HepG2 (cell line): Measurements from ENCODE around the gene CALML6. TPM values are rescaled to one million over a fixed set of nuclear protein-coding genes. Genes with fewer than 3 reads are reported as not detected.

Experiments
- CBX5 ChIP-seq: sonication (generic); formaldehyde crosslinking; IDR thresholded peaks from 2 replicates; pipeline ENCODE4 v1.4.0; 2020; ENCODE audit warnings: missing genetic modification reagents, borderline replicate concordance
- CEBPG ChIP-seq: IDR thresholded peaks from 2 replicates; pipeline ENCODE4 v1.6.1; 2016
- CENPT ChIP-seq: sonication (generic); formaldehyde crosslinking; IDR thresholded peaks from 2 replicates; pipeline ENCODE4 v1.8.0; 2022; ENCODE audit warnings: low read depth, mild to moderate bottlenecking, moderate library complexity, missing genetic modification reagents
- HNRNPK ChIP-seq: fragments of 200-400 bp; formaldehyde crosslinking; IDR thresholded peaks from 2 replicates; pipeline ENCODE4 v1.6.1; 2018; ENCODE audit warnings: low read length, low read depth, moderate library complexity, mild to moderate bottlenecking; ENCODE audit not compliant: poor library complexity, severe bottlenecking
- IRX3 ChIP-seq: sonication (generic); formaldehyde crosslinking; IDR thresholded peaks from 2 replicates; pipeline ENCODE4 v1.8.1; 2023; ENCODE audit warnings: mild to moderate bottlenecking, low read depth, missing genetic modification reagents, borderline replicate concordance
- KLF16 ChIP-seq, 2 experiments: sonication (generic) in 1 of 2; formaldehyde crosslinking in 1 of 2; IDR thresholded peaks; 2 replicates each; pipeline versions ENCODE4 v1.6.1 to v1.8.0; 2016 to 2023; ENCODE audit warnings: missing genetic modification reagents in 2 of 2, missing compliant biosample characterization in 1 of 2
- KLF6 ChIP-seq: IDR thresholded peaks from 2 replicates; pipeline ENCODE4 v1.8.0; 2016; ENCODE audit warnings: missing biosample characterization, missing genetic modification reagents
- MAFG ChIP-seq: sonication (generic); formaldehyde crosslinking; IDR thresholded peaks from 2 replicates; pipeline ENCODE4 v1.5.1; 2020; ENCODE audit warnings: mild to moderate bottlenecking, missing genetic modification reagents
- MED13 ChIP-seq: sonication (generic); formaldehyde crosslinking; IDR thresholded peaks from 2 replicates; pipeline ENCODE4 v1.5.0; 2020; ENCODE audit warnings: missing genetic modification reagents
- MIER2 ChIP-seq: IDR thresholded peaks from 2 replicates; pipeline ENCODE4 v1.6.1; 2016; ENCODE audit warnings: missing biosample characterization, missing genetic modification reagents
- MIER3 ChIP-seq: IDR thresholded peaks from 2 replicates; pipeline ENCODE4 v1.6.1; 2016; ENCODE audit warnings: missing compliant biosample characterization, borderline replicate concordance
- NR2C2 ChIP-seq: sonication (generic); formaldehyde crosslinking; IDR thresholded peaks from 2 replicates; pipeline ENCODE4 v1.4.0; 2020; ENCODE audit warnings: missing genetic modification reagents, mild to moderate bottlenecking, moderate library complexity, borderline replicate concordance
- ONECUT2 ChIP-seq: sonication (generic); formaldehyde crosslinking; IDR thresholded peaks from 2 replicates; pipeline ENCODE4 v1.4.0; 2020; ENCODE audit warnings: missing genetic modification reagents
- RXRA ChIP-seq: sonication (generic); formaldehyde crosslinking; IDR thresholded peaks from 2 replicates; pipeline ENCODE4 v1.5.1; 2020; ENCODE audit warnings: missing genetic modification reagents
- SMARCC2 ChIP-seq: fragments of 450-650 bp; IDR thresholded peaks from 2 replicates; pipeline ENCODE4 v1.6.1; 2017; ENCODE audit warnings: antibody characterized with exemption, mild to moderate bottlenecking
- U2AF1 ChIP-seq: fragments of 200-400 bp; formaldehyde crosslinking; optimal IDR thresholded peaks from 2 replicates; pipeline ENCODE3; 2017; ENCODE audit warnings: mild to moderate bottlenecking, low read depth, low read length
- ZKSCAN5 ChIP-seq: sonication (generic); formaldehyde crosslinking; IDR thresholded peaks from 2 replicates; pipeline ENCODE4 v1.5.1; 2020; ENCODE audit warnings: mild to moderate bottlenecking, missing genetic modification reagents
- ZMYM3 ChIP-seq: sonication (generic); formaldehyde crosslinking; IDR thresholded peaks from 2 replicates; pipeline ENCODE4 v1.5.1; 2020; ENCODE audit warnings: mild to moderate bottlenecking, missing genetic modification reagents
- ZNF576 ChIP-seq: sonication (generic); formaldehyde crosslinking; IDR thresholded peaks from 2 replicates; pipeline ENCODE4 v1.4.0; 2020; ENCODE audit warnings: mild to moderate bottlenecking, missing genetic modification reagents
- ZNF713 ChIP-seq: sonication (generic); formaldehyde crosslinking; IDR thresholded peaks from 2 replicates; pipeline ENCODE4 v1.4.0; 2020; ENCODE audit warnings: mild to moderate bottlenecking, missing genetic modification reagents
- ZXDC ChIP-seq: sonication (generic); formaldehyde crosslinking; IDR thresholded peaks from 2 replicates; pipeline ENCODE4 v1.5.0; 2020; ENCODE audit warnings: mild to moderate bottlenecking, missing genetic modification reagents
- polyA plus RNA-seq, 8 experiments: library from polyadenylated mRNA; depleted of rRNA in 3 of 8; stranded (reverse) in 7 of 8; unstranded in 1 of 8; fragments of >200 nt; fragmentation: Illumina TruSeq in 4 of 8; extraction: Trizol in 4 of 8; gene quantifications; 2 replicates each; pipeline versions ENCODE4 v1.2.1 to v1.2.3, GENCODE V29; 2011 to 2016; ENCODE audit warnings: low read depth in 4 of 8, missing spikeins in 1 of 8, mixed read lengths in 1 of 8; ENCODE audit not compliant: insufficient read depth in 1 of 8
- total RNA-seq, 5 experiments: library from RNA; depleted of rRNA; stranded (reverse); fragments of >200 nt; fragmentation: Illumina TruSeq; extraction: Trizol; gene quantifications; 2 replicates each; pipeline ENCODE4 v1.2.3, GENCODE V29; 2016; ENCODE audit warnings: low read depth in 1 of 5
- TF ChIP-seq, protein P1 (sequence below): sonication (generic); formaldehyde crosslinking; IDR thresholded peaks from 2 replicates; pipeline ENCODE4 v1.4.0; 2020; ENCODE audit warnings: missing genetic modification reagents, borderline replicate concordance
- TF ChIP-seq, protein P2 (sequence below): sonication (generic); formaldehyde crosslinking; IDR thresholded peaks from 2 replicates; pipeline ENCODE4 v1.5.1; 2020; ENCODE audit warnings: missing genetic modification reagents, mild to moderate bottlenecking, borderline replicate concordance

The CALML6 gene
- total and polyA plus RNA-seq, 2 of the 13 experiments (the other 11 are each of a cell fraction or from before 2014, with no cell fraction given) = 0.11 to 0.12 TPM

DNA sequence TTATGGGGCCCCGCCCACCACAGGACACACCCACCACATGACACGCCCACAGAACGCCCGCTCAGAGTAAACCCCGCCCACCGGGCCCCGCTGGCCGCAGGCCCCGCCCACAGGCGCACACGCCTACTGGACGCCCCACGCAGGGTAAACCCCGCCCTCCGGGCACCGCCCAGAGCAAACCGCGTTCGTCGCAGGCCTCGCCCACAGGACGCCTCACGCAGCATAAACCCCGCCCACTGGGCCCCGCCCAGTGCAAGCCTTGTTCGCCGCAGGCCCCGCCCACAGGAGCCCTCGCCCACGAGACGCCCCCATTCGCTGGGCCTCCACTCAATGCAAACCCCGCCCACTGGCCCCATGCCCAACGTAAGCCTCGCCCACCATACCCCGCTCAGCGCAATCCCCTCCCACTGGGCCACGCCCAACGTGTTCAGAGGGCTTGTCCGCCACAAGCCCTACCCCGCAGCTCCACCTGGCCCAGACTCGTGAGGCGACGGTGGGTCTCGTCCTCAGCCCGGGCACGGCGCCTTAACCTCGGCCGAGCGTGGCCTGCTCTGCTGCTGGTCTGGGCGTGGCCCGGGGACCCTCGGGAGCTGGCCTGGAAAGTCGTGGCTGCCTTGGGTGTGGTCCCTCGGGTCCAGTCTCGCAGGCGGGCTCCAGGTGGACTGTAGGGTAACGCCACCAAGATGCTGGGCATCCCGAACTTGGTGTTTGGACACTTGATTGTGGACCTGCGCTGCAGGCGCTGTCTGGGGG lies 4.4 kb downstream of the CALML6 start (continued):
- TF ChIP-seq ZNF576 (CRISPR knock-in tag) (peak; percentile 90; the same call in 1 of the 2 replicates), ZNF713 (CRISPR knock-in tag) (no peak), RXRA (peak; percentile 58; the same call in 1 of the 2 replicates), MAFG (CRISPR knock-in tag) (no peak), CENPT (CRISPR knock-in tag) (no peak), ZKSCAN5 (CRISPR knock-in tag) (no peak), ONECUT2 (CRISPR knock-in tag) (no peak), IRX3 (CRISPR knock-in tag) (no peak), MIER3 (peak; percentile 35; the same call in 1 of the 2 replicates), CEBPG (peak; percentile 59; the same call in 1 of the 2 replicates), KLF6 (no peak; the same call in 1 of the 2 replicates), KLF16 (CRISPR knock-in tag; IDR thresholded peaks at IDR 0.05) (0 out of 4 replicates have a peak, but pooled peaks have one; percentile 31 to 60), SMARCC2 (no peak), NR2C2 (CRISPR knock-in tag) (no peak), MED13 (CRISPR knock-in tag) (0 out of 2 replicates have a peak, but pooled peaks have one; percentile 36), HNRNPK (peak; percentile 73), CBX5 (CRISPR knock-in tag) (0 out of 2 replicates have a peak, but pooled peaks have one; percentile 36), ZXDC (CRISPR knock-in tag) (no peak; the same call in 1 of the 2 replicates), U2AF1 (no peak), ZMYM3 (CRISPR knock-in tag) (no peak), MIER2 (no peak)
- TF ChIP-seq, protein P1, sequence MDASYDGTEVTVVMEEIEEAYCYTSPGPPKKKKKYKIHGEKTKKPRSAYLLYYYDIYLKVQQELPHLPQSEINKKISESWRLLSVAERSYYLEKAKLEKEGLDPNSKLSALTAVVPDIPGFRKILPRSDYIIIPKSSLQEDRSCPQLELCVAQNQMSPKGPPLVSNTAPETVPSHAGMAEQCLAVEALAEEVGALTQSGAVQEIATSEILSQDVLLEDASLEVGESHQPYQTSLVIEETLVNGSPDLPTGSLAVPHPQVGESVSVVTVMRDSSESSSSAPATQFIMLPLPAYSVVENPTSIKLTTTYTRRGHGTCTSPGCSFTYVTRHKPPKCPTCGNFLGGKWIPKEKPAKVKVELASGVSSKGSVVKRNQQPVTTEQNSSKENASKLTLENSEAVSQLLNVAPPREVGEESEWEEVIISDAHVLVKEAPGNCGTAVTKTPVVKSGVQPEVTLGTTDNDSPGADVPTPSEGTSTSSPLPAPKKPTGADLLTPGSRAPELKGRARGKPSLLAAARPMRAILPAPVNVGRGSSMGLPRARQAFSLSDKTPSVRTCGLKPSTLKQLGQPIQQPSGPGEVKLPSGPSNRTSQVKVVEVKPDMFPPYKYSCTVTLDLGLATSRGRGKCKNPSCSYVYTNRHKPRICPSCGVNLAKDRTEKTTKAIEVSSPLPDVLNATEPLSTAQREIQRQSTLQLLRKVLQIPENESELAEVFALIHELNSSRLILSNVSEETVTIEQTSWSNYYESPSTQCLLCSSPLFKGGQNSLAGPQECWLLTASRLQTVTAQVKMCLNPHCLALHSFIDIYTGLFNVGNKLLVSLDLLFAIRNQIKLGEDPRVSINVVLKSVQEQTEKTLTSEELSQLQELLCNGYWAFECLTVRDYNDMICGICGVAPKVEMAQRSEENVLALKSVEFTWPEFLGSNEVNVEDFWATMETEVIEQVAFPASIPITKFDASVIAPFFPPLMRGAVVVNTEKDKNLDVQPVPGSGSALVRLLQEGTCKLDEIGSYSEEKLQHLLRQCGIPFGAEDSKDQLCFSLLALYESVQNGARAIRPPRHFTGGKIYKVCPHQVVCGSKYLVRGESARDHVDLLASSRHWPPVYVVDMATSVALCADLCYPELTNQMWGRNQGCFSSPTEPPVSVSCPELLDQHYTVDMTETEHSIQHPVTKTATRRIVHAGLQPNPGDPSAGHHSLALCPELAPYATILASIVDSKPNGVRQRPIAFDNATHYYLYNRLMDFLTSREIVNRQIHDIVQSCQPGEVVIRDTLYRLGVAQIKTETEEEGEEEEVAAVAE (CRISPR knock-in tag) = no peak
- TF ChIP-seq, protein P2, sequence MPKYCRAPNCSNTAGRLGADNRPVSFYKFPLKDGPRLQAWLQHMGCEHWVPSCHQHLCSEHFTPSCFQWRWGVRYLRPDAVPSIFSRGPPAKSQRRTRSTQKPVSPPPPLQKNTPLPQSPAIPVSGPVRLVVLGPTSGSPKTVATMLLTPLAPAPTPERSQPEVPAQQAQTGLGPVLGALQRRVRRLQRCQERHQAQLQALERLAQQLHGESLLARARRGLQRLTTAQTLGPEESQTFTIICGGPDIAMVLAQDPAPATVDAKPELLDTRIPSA (CRISPR knock-in tag) = no peak
